Measurements from ENCODE around the gene CIT.

GRCh38 chr12:119842380-119842779, 34.7 kb downstream of the CIT start:
- no peak for TF ChIP-seq POLR2A (IDR thresholded peaks at IDR 0.05; ENCODE audit: low read depth, low read length)
- TF ChIP-seq CTCF (IDR thresholded peaks at IDR 0.05 in 2 of 3, conservative IDR thresholded peaks at IDR 0.05 in 1 of 3; ENCODE audit: control insufficient read depth in 2 of 3, extremely low read depth in 1 of 3, insufficient read depth in 1 of 3, low read depth in 3 of 3, low read length in 3 of 3) = no peak
- no peak for TF ChIP-seq KDM1A (IDR thresholded peaks at IDR 0.05; ENCODE audit: borderline replicate concordance)
- no peak for TF ChIP-seq MXI1 (IDR thresholded peaks at IDR 0.05; ENCODE audit: low read depth, low read length)
- TF ChIP-seq PBX3 (IDR thresholded peaks at IDR 0.05; ENCODE audit: insufficient replicate concordance, low read depth, low read length) = no peak
- TF ChIP-seq HDGF (IDR thresholded peaks at IDR 0.05) = no peak
- TF ChIP-seq ZBTB4 (CRISPR knock-in tag; IDR thresholded peaks at IDR 0.05) = no peak
- no peak for TF ChIP-seq ZBTB40 (IDR thresholded peaks at IDR 0.05; ENCODE audit: borderline replicate concordance)
- TF ChIP-seq TCF3 (IDR thresholded peaks at IDR 0.05; ENCODE audit: borderline replicate concordance, insufficient read depth, low read depth, low read length) = no peak
- no peak for TF ChIP-seq CHD1 (IDR thresholded peaks at IDR 0.05; ENCODE audit: low read depth, low read length)
- TF ChIP-seq ATF2 (IDR thresholded peaks at IDR 0.05; ENCODE audit: low read length) = no peak
- TF ChIP-seq CHD2 (IDR thresholded peaks at IDR 0.05; ENCODE audit: borderline replicate concordance, low read depth, low read length) = no peak
- no peak for TF ChIP-seq TAF1 (IDR thresholded peaks at IDR 0.05; ENCODE audit: borderline replicate concordance, low read depth, low read length)
- TF ChIP-seq NFYA (IDR thresholded peaks at IDR 0.05; ENCODE audit: borderline replicate concordance, low read depth, low read length) = no peak
